Endothelial cell of umbilical vein (primary cell): ENCODE measurements around the gene PYHIN1.

ENCODE experiments used
- CTCF ChIP-seq, 2 donors: IDR thresholded peaks; 1 replicate in 1 of 2; 2 replicates in 1 of 2; pipeline ENCODE4 v1.5.1; 2011; ENCODE audit warnings: low read length in 2 of 2, mild to moderate bottlenecking in 2 of 2, moderate library complexity in 2 of 2, control low read depth in 1 of 2, inconsistent platforms in 1 of 2, low read depth in 1 of 2; ENCODE audit not compliant: insufficient read depth in 1 of 2; ENCODE audit errors: extremely low read depth in 1 of 2
- EZH2 ChIP-seq: IDR thresholded peaks from 2 replicates; pipeline ENCODE4 v1.6.1; 2012; ENCODE audit warnings: borderline replicate concordance, low read depth, mild to moderate bottlenecking, moderate library complexity, low read length, inconsistent platforms; ENCODE audit not compliant: severe bottlenecking
- JUN ChIP-seq: IDR thresholded peaks from 2 replicates; pipeline ENCODE4 v1.6.1; 2011; ENCODE audit warnings: borderline replicate concordance, low read depth; ENCODE audit not compliant: insufficient read length, insufficient read depth
- MAX ChIP-seq: IDR thresholded peaks from 2 replicates; pipeline ENCODE4 v1.6.1; 2011; ENCODE audit not compliant: insufficient read depth, insufficient read length
- POLR2AphosphoS5 ChIP-seq: IDR thresholded peaks from 2 replicates; pipeline ENCODE4 v1.6.1; 2012; ENCODE audit warnings: low read depth, mild to moderate bottlenecking, control low read depth, low read length, moderate library complexity; ENCODE audit not compliant: insufficient read depth

- no peak for TF ChIP-seq EZH2
- no peak for TF ChIP-seq MAX
- TF ChIP-seq CTCF (IDR thresholded peaks at IDR 0.05; ENCODE audit: extremely low read depth in 1 of 2, insufficient read depth in 1 of 2, low read depth in 1 of 2, low read length in 2 of 2), result no peak
- no peak for TF ChIP-seq JUN
- no peak for TF ChIP-seq POLR2AphosphoS5
These were observed 10.0 kb downstream of the PYHIN1 start for GRCh38 chr1:158941317-158941716.
